ENCODE results near the gene SPINK13.

DNA sequence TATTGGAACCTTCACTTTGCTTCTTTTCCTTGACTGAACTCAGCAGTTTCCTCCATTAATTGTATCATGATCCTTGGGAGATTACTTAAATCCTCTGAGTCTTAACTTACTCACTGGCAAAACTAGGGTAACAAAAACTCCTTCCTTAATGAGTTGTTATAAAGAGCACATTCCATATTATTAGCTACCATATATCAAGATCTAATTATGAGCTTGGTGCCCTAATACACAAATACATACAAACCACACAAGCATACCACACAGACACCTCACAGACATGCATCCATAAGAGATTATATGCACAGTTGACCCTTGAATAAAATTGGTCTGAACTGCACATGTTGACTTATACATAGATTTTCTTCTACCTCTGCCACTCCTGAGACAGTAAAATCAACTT is 41.2 kb downstream of the SPINK13 start:
- TF ChIP-seq, protein P1, sequence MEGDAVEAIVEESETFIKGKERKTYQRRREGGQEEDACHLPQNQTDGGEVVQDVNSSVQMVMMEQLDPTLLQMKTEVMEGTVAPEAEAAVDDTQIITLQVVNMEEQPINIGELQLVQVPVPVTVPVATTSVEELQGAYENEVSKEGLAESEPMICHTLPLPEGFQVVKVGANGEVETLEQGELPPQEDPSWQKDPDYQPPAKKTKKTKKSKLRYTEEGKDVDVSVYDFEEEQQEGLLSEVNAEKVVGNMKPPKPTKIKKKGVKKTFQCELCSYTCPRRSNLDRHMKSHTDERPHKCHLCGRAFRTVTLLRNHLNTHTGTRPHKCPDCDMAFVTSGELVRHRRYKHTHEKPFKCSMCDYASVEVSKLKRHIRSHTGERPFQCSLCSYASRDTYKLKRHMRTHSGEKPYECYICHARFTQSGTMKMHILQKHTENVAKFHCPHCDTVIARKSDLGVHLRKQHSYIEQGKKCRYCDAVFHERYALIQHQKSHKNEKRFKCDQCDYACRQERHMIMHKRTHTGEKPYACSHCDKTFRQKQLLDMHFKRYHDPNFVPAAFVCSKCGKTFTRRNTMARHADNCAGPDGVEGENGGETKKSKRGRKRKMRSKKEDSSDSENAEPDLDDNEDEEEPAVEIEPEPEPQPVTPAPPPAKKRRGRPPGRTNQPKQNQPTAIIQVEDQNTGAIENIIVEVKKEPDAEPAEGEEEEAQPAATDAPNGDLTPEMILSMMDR (IDR thresholded peaks at IDR 0.05; ENCODE audit: insufficient read depth, low read depth, low read length), result no peak
- TF ChIP-seq EZH2 (IDR thresholded peaks at IDR 0.05; ENCODE audit: insufficient read depth, low read length), result no peak

All from astrocyte (in vitro differentiated cells and primary cell).